AG20443 (cell line): ENCODE results near the gene YPEL1.
"Not testable (repeated sequence)": the region's sequence is repeated elsewhere in the genome, so short reads cannot be mapped to it uniquely, and the experiment has no call there.

Experiments used
- DNase-seq: peaks from one replicate; pipeline ENCODE4 v3.0.0; 2012; ENCODE audit warnings: low spot score, mixed read lengths

YPEL1 gene

DNA sequence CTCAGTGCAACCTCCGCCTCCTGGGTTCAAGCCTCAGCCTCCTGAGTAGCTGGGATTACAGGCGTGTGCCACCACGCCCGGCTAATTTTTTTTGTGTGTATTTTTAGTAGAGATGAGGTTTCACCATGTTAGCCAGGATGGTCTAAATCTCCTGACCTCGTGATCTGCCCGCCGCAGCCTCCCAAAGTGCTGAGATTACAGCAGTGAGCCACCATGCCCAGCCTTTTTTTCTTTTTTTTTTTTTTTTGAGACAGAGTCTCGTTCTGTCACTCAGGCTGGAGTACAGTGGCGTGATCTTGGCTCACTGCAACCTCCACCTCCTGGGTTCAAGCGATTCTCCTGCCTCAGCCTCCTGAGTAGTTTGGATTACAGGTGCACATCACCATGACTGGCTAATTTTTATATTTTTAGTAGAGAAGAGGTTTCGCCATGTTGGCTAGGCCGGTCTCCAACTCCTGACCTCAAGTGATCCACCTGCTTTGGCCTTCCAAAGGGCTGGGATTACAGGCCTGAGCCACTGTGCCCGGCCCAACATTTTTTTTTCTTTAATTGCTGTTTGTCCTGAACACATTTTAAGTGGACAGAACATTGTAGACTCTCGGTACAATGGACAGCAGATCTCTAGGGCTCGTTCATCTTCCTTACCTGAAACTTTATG, 14.3 kb downstream of the YPEL1 start:
- DNase-seq: not testable (repeated sequence)

GRCh38 chr22:21720191-21720859, 15.3 kb downstream of the YPEL1 start:
- DNase-seq: not testable (repeated sequence)

DNA sequence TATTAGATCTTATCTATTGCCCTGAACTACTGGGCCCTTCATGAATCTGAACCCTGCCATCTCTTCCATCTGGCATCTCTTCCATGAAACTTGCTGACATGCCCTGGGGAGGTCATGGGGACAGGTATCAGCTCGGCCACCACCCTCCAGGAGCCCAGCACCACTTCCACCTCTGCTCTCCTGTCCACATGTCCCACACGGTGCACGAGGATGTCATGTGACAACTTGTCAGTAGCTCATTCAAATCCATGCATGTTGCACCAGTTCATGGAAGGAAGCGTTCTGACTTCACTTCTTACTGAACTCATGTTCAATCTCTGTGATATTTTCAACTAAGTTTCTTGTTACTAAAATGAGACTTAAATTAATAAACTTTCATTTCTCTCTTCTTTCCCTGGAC, 16.6 kb downstream of the YPEL1 start:
- DNase-seq: no peak

DNA sequence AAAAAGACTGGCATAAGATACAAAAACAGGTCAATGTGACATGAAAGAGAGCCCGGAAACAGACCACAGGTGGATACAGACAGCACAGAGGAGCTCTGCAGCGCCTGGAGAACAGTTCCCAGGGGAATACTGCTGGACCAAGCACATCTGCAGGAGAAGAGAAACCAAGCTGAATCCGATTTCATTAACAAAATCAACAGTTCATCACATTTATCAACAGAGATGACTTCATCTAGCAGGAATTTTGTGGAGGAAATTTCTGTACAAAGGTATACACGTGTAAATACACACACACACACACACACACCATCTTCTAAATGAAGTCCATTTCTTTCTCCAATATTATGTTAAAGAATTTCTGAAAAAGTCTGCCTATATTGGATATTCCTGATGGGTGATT, 17.1 kb downstream of the YPEL1 start:
- no peak for DNase-seq

DNA sequence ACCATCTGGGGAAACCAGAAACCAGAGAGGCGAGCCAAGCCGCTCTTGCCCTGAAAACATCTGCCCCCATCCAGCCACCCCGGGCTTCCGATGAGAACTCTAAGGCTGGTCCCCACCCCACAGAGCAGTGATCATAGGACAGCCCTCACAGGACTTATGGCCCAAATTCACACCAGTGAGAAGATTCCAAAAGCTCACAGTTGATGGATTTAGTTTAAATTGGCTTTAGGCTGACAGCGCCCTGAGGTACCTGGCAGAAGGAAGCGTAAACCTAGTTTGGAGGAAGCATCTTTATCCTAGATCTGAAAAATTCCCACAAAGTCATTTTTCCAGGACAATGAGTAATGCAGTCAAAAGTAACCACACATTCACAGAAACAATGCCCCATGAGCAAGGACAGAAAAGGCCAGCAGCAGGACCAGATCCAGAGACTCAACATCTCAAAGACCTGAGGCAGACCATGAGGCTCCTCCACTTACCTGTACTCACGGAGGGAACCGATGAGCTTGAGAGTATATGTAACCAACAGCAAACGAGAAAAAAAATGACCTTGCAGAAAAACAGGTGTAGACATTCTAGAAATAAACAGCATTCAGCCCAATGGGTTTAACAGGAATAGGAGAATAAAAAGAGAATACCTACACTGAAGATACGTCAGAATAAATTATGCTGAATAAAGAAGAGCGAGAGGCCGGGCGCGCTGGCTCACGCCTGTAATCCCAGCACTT, 19.0 kb downstream of the YPEL1 start:
- not testable (repeated sequence) for DNase-seq

DNA sequence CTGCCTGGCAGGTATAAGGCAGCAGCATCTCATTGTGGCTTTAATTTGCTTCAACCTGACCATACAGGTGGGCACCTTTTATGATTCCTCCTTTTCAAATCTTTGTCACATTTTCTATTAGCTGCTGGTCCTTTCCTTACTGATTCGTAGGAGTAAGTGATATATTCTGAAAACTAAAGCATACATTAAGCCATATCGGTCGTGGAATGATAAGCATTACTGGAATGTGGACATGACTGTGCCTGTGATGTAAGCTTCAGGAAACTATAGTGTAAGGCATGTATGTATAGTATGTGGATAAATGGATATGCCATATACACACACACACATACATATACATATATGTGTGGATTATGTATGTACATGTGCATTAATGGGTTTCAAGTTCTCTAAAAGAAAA, 20.8 kb downstream of the YPEL1 start:
- no peak for DNase-seq

- no peak for DNase-seq
Observed at GRCh38 chr22:21714059-21714770, 21.4 kb downstream of the YPEL1 start.

DNA sequence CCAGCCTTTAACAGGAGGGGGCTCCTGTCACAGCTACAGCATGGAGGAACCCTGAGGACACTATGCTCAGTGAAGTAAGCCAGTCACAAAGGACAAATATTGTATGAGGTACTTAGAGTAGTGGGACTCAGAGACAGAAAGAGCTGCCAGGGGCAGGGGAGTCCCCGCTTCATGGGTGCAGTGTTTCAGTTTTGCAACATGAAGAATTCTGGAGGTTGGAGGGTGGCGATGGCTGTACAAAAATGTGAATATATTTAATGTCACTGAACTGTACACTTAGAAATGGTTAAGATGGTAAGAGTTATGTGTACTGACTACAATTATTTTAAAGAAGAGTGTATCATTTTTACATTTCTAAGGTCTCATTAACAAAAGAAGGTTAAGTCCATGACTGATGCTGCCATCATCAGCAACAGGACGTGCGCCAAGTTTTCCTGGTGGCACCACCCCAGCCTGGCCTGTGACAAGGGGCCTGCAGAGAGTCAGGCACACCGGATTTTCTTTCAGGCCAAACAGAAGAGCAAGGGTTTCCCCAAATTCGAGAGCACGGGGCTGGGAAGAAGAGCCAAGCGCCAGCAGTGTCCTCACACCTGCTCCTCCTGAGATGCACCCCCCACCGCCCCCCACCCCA, 22.1 kb downstream of the YPEL1 start:
- no peak for DNase-seq

- DNase-seq: peak; percentile 87
Observed at GRCh38 chr22:21712751-21713427, 22.7 kb downstream of the YPEL1 start.

DNA sequence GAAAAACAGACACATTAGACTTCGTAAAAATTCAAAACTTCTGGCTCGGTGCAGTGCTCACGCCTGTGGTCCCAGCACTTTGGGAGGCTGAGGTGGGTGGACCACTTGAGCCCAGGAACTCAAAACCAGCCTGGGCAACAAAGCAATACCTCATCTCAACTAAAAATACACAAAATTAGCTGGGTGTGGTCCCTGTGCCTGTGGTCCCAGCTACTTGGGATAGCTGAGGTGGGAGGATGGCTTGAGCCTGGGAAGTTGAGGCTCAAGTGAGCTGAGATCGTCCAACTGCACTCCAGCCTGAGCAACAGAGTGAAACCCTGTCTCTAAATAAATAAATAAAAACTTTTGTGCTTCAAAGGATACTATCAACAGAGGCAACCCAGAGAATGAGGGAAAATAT, 23.7 kb downstream of the YPEL1 start:
- DNase-seq: no peak

DNA sequence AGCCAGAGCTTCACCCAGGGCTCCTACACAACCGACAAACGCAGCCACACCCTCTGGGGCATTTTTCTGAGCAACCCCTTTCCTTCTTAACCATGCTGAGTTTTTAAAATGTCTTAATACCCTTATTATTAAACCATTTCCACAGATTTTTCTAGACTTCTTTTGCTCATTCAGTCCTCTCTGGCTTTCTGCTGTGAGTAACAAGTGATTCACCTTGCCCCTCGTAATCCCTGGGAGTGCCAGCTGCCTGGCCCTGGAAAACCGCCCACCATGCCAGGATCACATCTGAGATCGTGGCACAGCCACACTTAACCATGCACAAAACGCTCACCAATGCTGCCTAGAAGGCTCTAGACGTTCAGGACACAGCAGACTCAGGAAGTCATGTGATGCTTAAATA, 25.4 kb downstream of the YPEL1 start:
- DNase-seq: peak; percentile 22

- DNase-seq: no peak
Observed at GRCh38 chr22:21709688-21710087, 25.9 kb downstream of the YPEL1 start.

GRCh38 chr22:21708960-21709359, 26.6 kb downstream of the YPEL1 start:
- DNase-seq: no peak

DNA sequence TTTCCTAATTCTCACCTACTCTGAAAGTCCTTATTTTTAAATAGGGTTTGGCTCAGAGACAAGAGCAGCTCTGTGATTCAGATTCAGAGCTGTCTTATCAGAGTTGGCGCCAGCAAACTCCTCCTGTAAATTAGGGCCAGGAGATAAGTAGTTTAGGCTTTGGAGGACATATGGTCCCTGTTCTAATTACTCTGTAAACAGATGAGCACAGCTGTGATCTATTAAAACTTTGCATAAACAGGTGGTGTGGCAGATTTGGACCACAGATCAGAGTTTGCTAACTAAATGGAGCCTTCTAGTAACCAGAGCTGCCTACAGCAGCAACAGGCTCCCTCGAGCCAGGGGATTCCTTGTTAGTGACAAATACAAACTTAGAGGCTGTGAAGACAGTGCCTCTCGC, 27.9 kb downstream of the YPEL1 start:
- no peak for DNase-seq

DNA sequence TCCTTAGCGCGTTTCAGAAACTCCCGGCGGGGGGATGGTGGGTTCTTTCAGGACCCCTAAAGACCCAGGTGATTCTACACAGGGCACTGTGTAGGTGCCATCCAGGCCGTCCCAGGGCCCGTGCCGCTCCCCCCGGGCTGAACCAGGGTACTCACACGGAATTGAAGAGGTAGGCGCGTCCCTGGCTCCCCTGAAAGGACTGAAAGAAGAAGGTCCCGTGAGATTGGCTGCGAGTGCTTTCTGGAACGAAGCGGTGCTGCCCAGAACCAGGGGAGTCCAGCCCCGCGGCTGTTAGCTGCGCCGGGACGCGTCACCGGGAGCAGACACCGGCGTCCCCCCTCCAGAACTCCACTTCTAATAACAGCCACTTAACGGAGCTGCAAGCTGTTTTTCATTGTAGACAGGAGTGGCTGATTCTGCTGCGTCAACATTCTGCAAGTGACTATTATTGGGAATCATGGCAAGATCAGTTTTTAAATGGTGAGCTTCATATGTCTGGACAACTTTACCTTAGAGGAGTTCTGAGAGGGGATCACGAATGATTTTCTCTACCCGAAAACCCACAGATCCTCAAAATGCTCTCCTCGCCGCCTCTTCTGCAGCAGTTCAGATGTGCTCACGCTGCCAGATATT, 31.8 kb downstream of the YPEL1 start:
- DNase-seq: no peak

GRCh38 chr22:21702700-21703683, 32.6 kb downstream of the YPEL1 start:
- DNase-seq: no peak

DNA sequence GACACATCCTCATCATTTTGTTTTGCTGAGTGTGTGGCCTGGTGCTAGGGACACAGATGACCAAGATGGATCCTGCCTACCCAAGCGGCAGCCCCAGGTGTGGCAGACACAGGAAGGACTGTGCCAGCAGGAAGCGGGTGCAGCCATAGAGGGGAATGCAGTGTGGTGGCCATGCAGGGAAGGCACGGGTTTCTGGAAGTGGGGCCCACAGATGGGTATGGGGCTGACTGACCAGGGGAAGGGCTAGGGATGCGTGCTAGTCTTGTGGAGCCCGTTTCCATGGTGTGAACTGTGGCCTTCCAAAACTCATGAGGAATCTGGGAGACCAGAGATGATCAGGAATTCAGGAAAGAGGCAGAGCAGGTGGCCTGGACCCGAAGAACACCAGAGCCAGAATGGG, 33.5 kb downstream of the YPEL1 start:
- no peak for DNase-seq

- no peak for DNase-seq
Observed at GRCh38 chr22:21701384-21701971, 34.1 kb downstream of the YPEL1 start.

DNA sequence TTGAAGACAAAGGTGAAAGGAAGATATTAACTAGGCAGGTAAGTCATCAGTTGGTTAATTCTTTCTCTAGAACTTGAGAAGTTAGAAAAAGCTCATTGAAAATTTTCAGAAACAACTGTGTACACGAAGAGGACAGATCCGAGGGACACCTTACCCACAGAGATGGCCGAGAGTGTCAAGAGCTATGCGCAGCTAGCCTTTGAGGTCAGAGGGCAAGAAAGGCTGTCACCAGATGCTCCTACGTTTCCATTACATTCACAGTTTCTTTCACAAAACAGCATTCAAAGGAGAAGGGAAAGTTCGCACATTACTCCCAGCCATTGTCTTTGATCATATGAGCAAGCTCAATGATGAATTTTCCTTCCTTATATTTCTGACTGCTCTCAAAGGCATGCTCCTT, 34.8 kb downstream of the YPEL1 start:
- no peak for DNase-seq
